Breast epithelium (tissue), 3 donors: Measurements from ENCODE around the gene PGLYRP4.

Source experiments
- CTCF ChIP-seq, 3 donors: fragments of 450-650 bp; IDR thresholded peaks; one replicate each; pipeline ENCODE4 v1.5.1; 2016 to 2017; ENCODE audit warnings: antibody characterized with exemption in 3 of 3, mild to moderate bottlenecking in 3 of 3, moderate library complexity in 3 of 3
- POLR2A ChIP-seq: fragments of 450-650 bp; IDR thresholded peaks from one replicate; pipeline ENCODE4 v1.6.1; 2016; ENCODE audit warnings: antibody characterized with exemption, mild to moderate bottlenecking, moderate library complexity
- POLR2AphosphoS5 ChIP-seq, 3 donors: sonication (generic); formaldehyde crosslinking; IDR thresholded peaks; one replicate each; pipeline ENCODE4 v1.6.1; 2017; ENCODE audit warnings: antibody characterized with exemption in 3 of 3

DNA sequence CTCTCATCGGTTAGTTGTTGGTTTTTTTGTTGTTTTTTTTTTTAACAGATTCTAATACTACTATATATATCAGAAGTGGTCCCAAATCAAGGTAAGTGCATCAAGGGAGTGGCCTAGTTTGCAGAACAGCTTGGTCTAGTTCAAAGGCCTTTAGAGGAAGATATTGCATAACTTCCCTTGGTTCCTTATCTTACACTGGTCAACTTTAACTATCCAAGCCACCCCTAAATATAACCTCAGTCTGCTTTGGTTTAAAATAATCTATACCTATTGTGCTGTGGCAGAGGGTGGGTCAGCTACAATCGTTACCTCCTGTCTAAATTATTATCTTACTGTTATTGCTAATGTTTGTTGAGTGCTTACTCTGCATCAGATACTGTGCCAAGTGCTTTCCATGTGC is 19.9 kb upstream of the PGLYRP4 start:
- no peak for TF ChIP-seq CTCF (IDR thresholded peaks at IDR 0.05)
- no peak for TF ChIP-seq POLR2A
- TF ChIP-seq POLR2AphosphoS5 (IDR thresholded peaks at IDR 0.05) = no peak
